HCT116 (cell line): ENCODE results near the gene EID1. TPM values are rescaled to one million over a fixed set of nuclear protein-coding genes. Genes with fewer than 3 reads are reported as not detected.

Source experiments
- ATAC-seq: fragments of 200-7000 bp; cut with Tn5 transposase; 2 replicates; pipeline ENCODE4 v1.9.1; 2020; ENCODE audit warnings: mild to moderate bottlenecking, moderate library complexity
- BruUV-seq: library from RNA; stranded (reverse); fragments of 400-500 nt; replicated peaks from 2 replicates; lab custom pipeline; 2021; lab: Mats Ljungman, UMichigan
- CTCF ChIA-PET: fragments of 300-600 bp; sonication (Branson Sonifier 250); formaldehyde crosslinking; loops from one replicate; lab custom pipeline; 2021; ENCODE audit warnings: antibody characterized with exemption; lab: Charles Lee
- POLR2A ChIA-PET: fragments of 300-600, 350-600 bp; sonication (Branson Sonifier 250); formaldehyde crosslinking; loops from one replicate; lab custom pipeline; 2021; ENCODE audit warnings: antibody characterized with exemption; lab: Charles Lee
- RAD21 ChIA-PET, 2 experiments: fragments of 300-600 bp; sonication (Branson Sonifier 250); formaldehyde crosslinking; loops; one replicate each; lab custom pipeline; 2023; ENCODE audit warnings: low total read pairs in 2 of 2; ENCODE audit not compliant: uncharacterized antibody in 2 of 2, unreplicated experiment in 2 of 2, low non-redundant PET in 1 of 2; lab: Charles Lee
- DNase-seq: peaks from one replicate; pipeline ENCODE4 v3.0.0-alpha.2; 2010; ENCODE audit warnings: low read depth, low spot score
- H2AFZ ChIP-seq: fragments of 200-600 bp; shearing (Covaris generic), sonication (generic); 2 replicates; pipeline ENCODE4 v1.6.1; 2017; ENCODE audit warnings: low read depth, mixed run types, mixed read lengths, antibody characterized with exemption, low read length; ENCODE audit not compliant: poor library complexity, severe bottlenecking
- H3K27ac ChIP-seq: 2 replicates; pipeline ENCODE4 v1.5.1; 2012; ENCODE audit warnings: low read depth, low read length
- H3K27me3 ChIP-seq: fragments of 200-600 bp; sonication (generic); 2 replicates; pipeline ENCODE4 v1.6.1; 2016; ENCODE audit warnings: mixed run types, low read length, mixed read lengths; ENCODE audit not compliant: insufficient read depth
- H3K36me3 ChIP-seq, 2 experiments: fragments of 200-500 bp in 1 of 2; fragments of 200-600 bp in 1 of 2; sonication (Bioruptor generic) in 1 of 2; sonication (generic) in 1 of 2; 2 replicates each; pipeline versions ENCODE4 v1.5.1 to v1.6.1; 2014 to 2016; ENCODE audit warnings: low read length in 2 of 2, inconsistent platforms in 1 of 2, mixed read lengths in 1 of 2, mixed run types in 1 of 2; ENCODE audit not compliant: insufficient read depth in 2 of 2, control insufficient read depth in 1 of 2
- H3K4me1 ChIP-seq, 2 experiments: fragments of 200-600 bp in 1 of 2; sonication (generic) in 1 of 2; 2 replicates each; pipeline versions ENCODE4 v1.5.1 to v1.6.1; 2012 to 2017; ENCODE audit warnings: low read length in 2 of 2, inconsistent platforms in 1 of 2, mild to moderate bottlenecking in 1 of 2, mixed read lengths in 1 of 2, mixed run types in 1 of 2, moderate library complexity in 1 of 2; ENCODE audit not compliant: insufficient read depth in 2 of 2, control insufficient read depth in 1 of 2
- H3K4me2 ChIP-seq: fragments of 200-600 bp; sonication (generic); 2 replicates; pipeline ENCODE4 v1.6.1; 2017; ENCODE audit warnings: mixed run types, low read length, mixed read lengths
- H3K4me3 ChIP-seq, 2 experiments: fragments of 200-600 bp in 1 of 2; sonication (generic) in 1 of 2; replicated peaks in 1 of 2; 2 replicates each; pipeline ENCODE4 v1.5.1; 2011 to 2016; ENCODE audit warnings: low read length in 2 of 2, control low read depth in 1 of 2, low read depth in 1 of 2, mild to moderate bottlenecking in 1 of 2, mixed read lengths in 1 of 2, mixed run types in 1 of 2
- H3K79me2 ChIP-seq: fragments of 200-600 bp; sonication (generic); 2 replicates; pipeline ENCODE4 v1.6.1; 2017; ENCODE audit warnings: mild to moderate bottlenecking, mixed run types, low read length, moderate library complexity, mixed read lengths; ENCODE audit not compliant: insufficient read depth
- H3K9ac ChIP-seq: fragments of 200-600 bp; sonication (generic); 2 replicates; pipeline ENCODE4 v1.6.1; 2016; ENCODE audit warnings: low read length, mixed read lengths
- H3K9me2 ChIP-seq: fragments of 200-600 bp; sonication (generic), shearing (Covaris generic); 2 replicates; pipeline ENCODE4 v1.6.1; 2017; ENCODE audit warnings: mixed run types, mild to moderate bottlenecking, moderate library complexity; ENCODE audit not compliant: insufficient read depth
- H3K9me3 ChIP-seq, 2 experiments: fragments of 200-500 bp in 1 of 2; fragments of 200-600 bp in 1 of 2; sonication (Bioruptor generic) in 1 of 2; sonication (generic) in 1 of 2; 2 replicates each; pipeline ENCODE4 v1.6.1; 2014 to 2017; ENCODE audit warnings: low read length in 2 of 2, mixed read lengths in 2 of 2, inconsistent platforms in 1 of 2, low read depth in 1 of 2, mild to moderate bottlenecking in 1 of 2, mixed run types in 1 of 2, moderate library complexity in 1 of 2; ENCODE audit not compliant: control insufficient read depth in 1 of 2, insufficient read depth in 1 of 2
- H4K20me1 ChIP-seq: fragments of 200-600 bp; sonication (generic), shearing (Covaris generic); 2 replicates; pipeline ENCODE4 v1.6.1; 2017; ENCODE audit warnings: mixed run types, mild to moderate bottlenecking, moderate library complexity; ENCODE audit not compliant: insufficient read depth
- ELF1 ChIP-seq: IDR thresholded peaks from 2 replicates; pipeline ENCODE4 v1.6.1; 2012; ENCODE audit warnings: low read depth, borderline replicate concordance
- EZH2phosphoT487 ChIP-seq: fragments of 200-600 bp; IDR thresholded peaks from 2 replicates; pipeline ENCODE4 v1.6.1; 2018; ENCODE audit warnings: antibody characterized with exemption, borderline replicate concordance
- FOSL1 ChIP-seq: IDR thresholded peaks from 2 replicates; pipeline ENCODE4 v1.6.1; 2012; ENCODE audit warnings: low read depth
- POLR2AphosphoS5 ChIP-seq: IDR thresholded peaks from 2 replicates; pipeline ENCODE4 v1.6.1; 2011; ENCODE audit warnings: mild to moderate bottlenecking, low read depth, low read length, moderate library complexity
- REST ChIP-seq: IDR thresholded peaks from 2 replicates; pipeline ENCODE4 v1.6.1; 2012; ENCODE audit warnings: low read depth
- SIN3A ChIP-seq: IDR thresholded peaks from 2 replicates; pipeline ENCODE4 v1.6.1; 2012; ENCODE audit warnings: low read depth
- SP1 ChIP-seq: IDR thresholded peaks from 2 replicates; pipeline ENCODE4 v1.6.1; 2012; ENCODE audit warnings: low read depth
- ZBTB33 ChIP-seq: IDR thresholded peaks from 2 replicates; pipeline ENCODE4 v1.6.1; 2011; ENCODE audit warnings: mild to moderate bottlenecking, low read length, moderate library complexity; ENCODE audit not compliant: insufficient replicate concordance; ENCODE audit errors: extremely low read depth
- intact Hi-C: fragments of 100-400 bp; cut with micrococcal nuclease; formaldehyde crosslinking; loops from 2 replicates; pipeline ENCODE4 v1.10.0; 2022
- total RNA-seq: library from RNA; stranded (reverse); gene quantifications from one replicate; pipeline ENCODE4 v1.2.1, GENCODE V29; 2021; ENCODE audit not compliant: unreplicated experiment

EID1 gene
- total RNA-seq, 1 experiment from 2014 or later, result 68.6 TPM

GRCh38 chr15:48925714-48926223 is 47.8 kb downstream of the EID1 start (continued):
- TF ChIP-seq POLR2AphosphoS5, result peak; percentile 65
- no peak for TF ChIP-seq ZBTB33
- TF ChIP-seq FOSL1, result peak; percentile 98
- TF ChIP-seq SIN3A, result peak; percentile 33; the same call in 1 of the 2 replicates

- no peaks in the 10 kb centered on the region for H3K27me3 ChIP-seq
- no TSS peak for BruUV-seq
- CTCF ChIA-PET, result no interaction called here
- DNase-seq, result no peak
- H3K27ac ChIP-seq, result no peak overlapping the region
- ATAC-seq, result no peak
- no peak overlapping the region for H3K9ac ChIP-seq
- no peaks in the 10 kb centered on the region for H3K36me3 ChIP-seq
- TF ChIP-seq REST (no peak), EZH2phosphoT487 (no peak), ELF1 (no peak), ZBTB33 (no peak), SP1 (no peak)
- TF ChIP-seq, all 23 proteins: peak for 0
- peaks cover 7 to 14% of the 10 kb centered on the region in 2 experiments; a peak in 2 of 4 replicates for H3K4me1 ChIP-seq
- no peaks in the 10 kb centered on the region for H4K20me1 ChIP-seq
- intact Hi-C loops, result no loop called here
- no peak overlapping the region for H3K4me2 ChIP-seq
- no peaks in the 10 kb centered on the region for H3K79me2 ChIP-seq
- H2AFZ ChIP-seq, result no peak overlapping the region
- ChIA-PET POLR2A (no interaction called here), RAD21 (no interaction called here)
- no peaks in the 10 kb centered on the region for H3K9me3 ChIP-seq
- H3K4me3 ChIP-seq, result no peak overlapping the region
- no peaks in the 10 kb centered on the region for H3K9me2 ChIP-seq
These were observed 51.1 kb downstream of the EID1 start for GRCh38 chr15:48928877-48929538.
